ENCODE results near the gene SMAD2.

GRCh38 chr18:47919916-47920315, 10.5 kb downstream of the SMAD2 start:
- TF ChIP-seq ZNF302 (CRISPR knock-in tag; IDR thresholded peaks at IDR 0.05) (no peak), MAFK (IDR thresholded peaks at IDR 0.05; ENCODE audit: partially characterized antibody) (no peak), MAX (IDR thresholded peaks at IDR 0.05) (no peak), POLR2A (IDR thresholded peaks at IDR 0.05; ENCODE audit: low read length) (no peak), RFX5 (IDR thresholded peaks at IDR 0.05) (no peak), CTCF (IDR thresholded peaks at IDR 0.05) (no peak)
